K562 (cell line): ENCODE data around the gene ATP6V1F. TPM values are rescaled to one million over a fixed set of nuclear protein-coding genes. Genes with fewer than 3 reads are reported as not detected.

Experiments used
- C11orf30 ChIP-seq: fragments of 450-650 bp; IDR thresholded peaks from 2 replicates; pipeline ENCODE4 v1.6.1; 2016; ENCODE audit warnings: low read depth, mild to moderate bottlenecking
- CREB1 ChIP-seq, 2 experiments: sonication (generic) in 1 of 2; formaldehyde crosslinking in 1 of 2; IDR thresholded peaks; 2 replicates each; pipeline versions ENCODE4 v1.6.1 to v1.8.0; 2012 to 2022; ENCODE audit warnings: inconsistent platforms in 1 of 2, mild to moderate bottlenecking in 1 of 2, missing genetic modification reagents in 1 of 2, moderate library complexity in 1 of 2
- KDM5B ChIP-seq: fragments of 200-600 bp; sonication (generic); IDR thresholded peaks from 2 replicates; pipeline ENCODE4 v1.6.1; 2012; ENCODE audit warnings: low read depth, mild to moderate bottlenecking, moderate library complexity, low read length, control low read depth, inconsistent platforms; ENCODE audit not compliant: insufficient replicate concordance
- NCOA4 ChIP-seq: fragments of 450-650 bp; IDR thresholded peaks from 2 replicates; pipeline ENCODE4 v1.6.1; 2018; ENCODE audit warnings: mild to moderate bottlenecking; ENCODE audit not compliant: partially characterized antibody
- OTX1 ChIP-seq: fragments of 450-650 bp; formaldehyde crosslinking; IDR thresholded peaks from 2 replicates; pipeline ENCODE4 v1.4.0; 2022; ENCODE audit warnings: mild to moderate bottlenecking
- PRPF4 ChIP-seq: fragments of 200-400 bp; formaldehyde crosslinking; IDR thresholded peaks from one replicate; pipeline ENCODE4 v1.6.1; 2017; ENCODE audit warnings: low read length, low read depth, mild to moderate bottlenecking; ENCODE audit not compliant: insufficient read depth, poor library complexity, severe bottlenecking
- RBM34 ChIP-seq: fragments of 200-400 bp; formaldehyde crosslinking; IDR thresholded peaks from 2 replicates; pipeline ENCODE4 v1.6.1; 2018; ENCODE audit warnings: low read length, borderline replicate concordance; ENCODE audit not compliant: insufficient read depth
- SNIP1 ChIP-seq: fragments of 450-650 bp; IDR thresholded peaks from 2 replicates; pipeline ENCODE4 v1.7.1; 2017; ENCODE audit warnings: low read depth, mild to moderate bottlenecking
- SP1 ChIP-seq: sonication (generic); formaldehyde crosslinking; IDR thresholded peaks from 2 replicates; pipeline ENCODE4 v1.8.1; 2022; ENCODE audit warnings: mild to moderate bottlenecking, missing genetic modification reagents
- SPI1 ChIP-seq: IDR thresholded peaks from 2 replicates; pipeline ENCODE4 v1.6.1; 2011; ENCODE audit warnings: low read depth, low read length, control low read depth, borderline replicate concordance
- TOE1 ChIP-seq, 2 experiments: fragments of 450-650 bp in 1 of 2; sonication (generic) in 1 of 2; formaldehyde crosslinking in 1 of 2; IDR thresholded peaks; 2 replicates each; pipeline versions ENCODE4 v1.7.1 to v1.8.0; 2016 to 2022; ENCODE audit warnings: borderline replicate concordance in 2 of 2, mild to moderate bottlenecking in 2 of 2, antibody characterized with exemption in 1 of 2, inconsistent platforms in 1 of 2, low read depth in 1 of 2, missing genetic modification reagents in 1 of 2, moderate library complexity in 1 of 2
- XRCC4 ChIP-seq: IDR thresholded peaks from one replicate; pipeline ENCODE4 v1.6.1; 2011; ENCODE audit not compliant: insufficient read depth, insufficient read length; ENCODE audit errors: extremely low read depth
- ZNF324 ChIP-seq: fragments of 250-450 bp; sonication (Bioruptor Pico); IDR thresholded peaks from 2 replicates; pipeline ENCODE4 v1.4.0; 2020; ENCODE audit warnings: mild to moderate bottlenecking
- ZSCAN32 ChIP-seq: fragments of 450-650 bp; formaldehyde crosslinking; IDR thresholded peaks from 2 replicates; pipeline ENCODE4 v1.4.0; 2020; ENCODE audit warnings: mild to moderate bottlenecking, moderate library complexity
- polyA plus RNA-seq, 8 experiments: library from polyadenylated mRNA; depleted of rRNA in 4 of 8; stranded (reverse) in 5 of 8; unstranded in 3 of 8; fragments of >200 nt; fragmentation: Nextera tagmentation in 2 of 8; fragmentation: Illumina TruSeq in 1 of 8; extraction: Ambion mirVana in 2 of 8; extraction: Trizol in 1 of 8; gene quantifications; 2 replicates each; pipeline versions ENCODE4 v1.2.1 to v1.2.3, GENCODE V29; 2011 to 2014; ENCODE audit warnings: inconsistent platforms in 1 of 8, missing spikeins in 1 of 8
- total RNA-seq, 7 experiments: library from RNA; depleted of rRNA in 6 of 7; stranded (reverse); fragments of >200 nt in 6 of 7; fragmentation: Illumina TruSeq in 2 of 7; extraction: Trizol in 2 of 7; gene quantifications; 2 replicates each; pipeline versions ENCODE4 v1.2.1 to v1.2.3, GENCODE V29; 2011 to 2021; ENCODE audit warnings: low replicate concordance in 1 of 7
- TF ChIP-seq, protein P1 (sequence below): fragments of 450-650 bp; formaldehyde crosslinking; IDR thresholded peaks from 2 replicates; pipeline ENCODE4 v1.4.0; 2022; ENCODE audit warnings: missing genetic modification characterization
- TF ChIP-seq, protein P2 (sequence below): IDR thresholded peaks from 3 replicates; pipeline ENCODE4 v1.6.1; 2011; ENCODE audit warnings: borderline replicate concordance, mild to moderate bottlenecking, moderate library complexity; ENCODE audit not compliant: insufficient read length; ENCODE audit errors: extremely low read depth
- TF ChIP-seq, protein P3 (sequence below), 2 experiments: fragments of 150-350 bp in 1 of 2; IDR thresholded peaks; 2 replicates each; pipeline ENCODE4 v1.6.1; 2012 to 2016; ENCODE audit warnings: low read depth in 2 of 2, low read length in 2 of 2, mild to moderate bottlenecking in 1 of 2, moderate library complexity in 1 of 2

Gene ATP6V1F
- total and polyA plus RNA-seq, 9 of the 15 experiments (the other 6 are each of a cell fraction or from before 2014, with no cell fraction given): 206 to 1,123 (median 542) TPM

DNA sequence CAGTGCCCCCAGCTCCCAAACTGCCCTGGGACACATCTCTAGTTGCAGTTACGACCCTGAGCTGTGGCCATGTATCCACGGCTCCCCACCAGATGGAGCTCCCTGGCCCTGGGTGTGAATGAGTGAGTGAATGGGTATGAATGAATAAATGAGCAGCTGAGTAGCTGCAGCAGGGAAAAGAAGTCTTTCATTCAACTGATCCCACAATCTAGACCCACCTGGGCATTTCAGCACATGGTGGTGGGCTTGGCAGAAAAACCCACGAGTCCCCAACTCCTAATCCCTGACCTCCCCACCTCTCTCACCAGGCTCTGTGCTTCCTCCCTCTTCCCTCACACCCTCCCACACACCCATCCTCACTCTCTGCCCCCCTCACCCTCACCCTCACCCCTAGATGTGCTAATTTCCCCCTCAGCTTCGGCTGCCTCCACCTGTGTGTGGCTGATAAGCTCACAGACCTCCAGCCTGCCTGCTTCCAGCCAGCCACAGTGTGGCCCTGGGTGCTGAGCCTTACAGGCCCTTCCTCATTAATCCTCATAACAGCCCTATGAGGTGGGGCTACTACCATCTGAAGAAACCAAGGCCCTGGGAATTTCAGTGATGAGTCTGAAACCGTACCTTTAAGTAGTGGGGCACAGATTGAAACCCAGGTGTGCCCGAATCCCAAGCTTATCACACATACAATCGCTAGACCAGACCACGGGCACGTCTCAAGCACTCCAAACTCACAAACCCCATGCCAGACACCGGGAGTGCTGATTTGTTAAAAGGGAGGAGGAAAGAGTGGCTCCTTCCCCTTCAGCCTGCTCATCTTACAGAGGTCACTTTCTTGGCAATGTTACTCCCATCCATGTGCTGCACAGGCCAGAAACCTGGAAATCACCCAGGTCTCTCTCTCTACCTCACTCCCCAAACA is 2.2 kb upstream of the ATP6V1F start (continued):
- no peak for TF ChIP-seq XRCC4
- peak; percentile 90 for TF ChIP-seq SPI1
- TF ChIP-seq OTX1 (CRISPR knock-in tag): peak; percentile 98
- TF ChIP-seq ZNF324 (CRISPR knock-in tag): no peak
- TF ChIP-seq KDM5B: peak; percentile 36
- TF ChIP-seq, protein P1, sequence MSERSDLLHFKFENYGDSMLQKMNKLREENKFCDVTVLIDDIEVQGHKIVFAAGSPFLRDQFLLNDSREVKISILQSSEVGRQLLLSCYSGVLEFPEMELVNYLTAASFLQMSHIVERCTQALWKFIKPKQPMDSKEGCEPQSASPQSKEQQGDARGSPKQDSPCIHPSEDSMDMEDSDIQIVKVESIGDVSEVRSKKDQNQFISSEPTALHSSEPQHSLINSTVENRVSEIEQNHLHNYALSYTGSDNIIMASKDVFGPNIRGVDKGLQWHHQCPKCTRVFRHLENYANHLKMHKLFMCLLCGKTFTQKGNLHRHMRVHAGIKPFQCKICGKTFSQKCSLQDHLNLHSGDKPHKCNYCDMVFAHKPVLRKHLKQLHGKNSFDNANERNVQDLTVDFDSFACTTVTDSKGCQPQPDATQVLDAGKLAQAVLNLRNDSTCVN (CRISPR knock-in tag): peak; percentile 89; the same call in 1 of the 2 replicates
- TF ChIP-seq, protein P2, sequence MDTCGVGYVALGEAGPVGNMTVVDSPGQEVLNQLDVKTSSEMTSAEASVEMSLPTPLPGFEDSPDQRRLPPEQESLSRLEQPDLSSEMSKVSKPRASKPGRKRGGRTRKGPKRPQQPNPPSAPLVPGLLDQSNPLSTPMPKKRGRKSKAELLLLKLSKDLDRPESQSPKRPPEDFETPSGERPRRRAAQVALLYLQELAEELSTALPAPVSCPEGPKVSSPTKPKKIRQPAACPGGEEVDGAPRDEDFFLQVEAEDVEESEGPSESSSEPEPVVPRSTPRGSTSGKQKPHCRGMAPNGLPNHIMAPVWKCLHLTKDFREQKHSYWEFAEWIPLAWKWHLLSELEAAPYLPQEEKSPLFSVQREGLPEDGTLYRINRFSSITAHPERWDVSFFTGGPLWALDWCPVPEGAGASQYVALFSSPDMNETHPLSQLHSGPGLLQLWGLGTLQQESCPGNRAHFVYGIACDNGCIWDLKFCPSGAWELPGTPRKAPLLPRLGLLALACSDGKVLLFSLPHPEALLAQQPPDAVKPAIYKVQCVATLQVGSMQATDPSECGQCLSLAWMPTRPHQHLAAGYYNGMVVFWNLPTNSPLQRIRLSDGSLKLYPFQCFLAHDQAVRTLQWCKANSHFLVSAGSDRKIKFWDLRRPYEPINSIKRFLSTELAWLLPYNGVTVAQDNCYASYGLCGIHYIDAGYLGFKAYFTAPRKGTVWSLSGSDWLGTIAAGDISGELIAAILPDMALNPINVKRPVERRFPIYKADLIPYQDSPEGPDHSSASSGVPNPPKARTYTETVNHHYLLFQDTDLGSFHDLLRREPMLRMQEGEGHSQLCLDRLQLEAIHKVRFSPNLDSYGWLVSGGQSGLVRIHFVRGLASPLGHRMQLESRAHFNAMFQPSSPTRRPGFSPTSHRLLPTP: no peak
- 0 out of 2 replicates have a peak, but pooled peaks have one; percentile 40 for TF ChIP-seq ZSCAN32 (CRISPR knock-in tag)
- TF ChIP-seq PRPF4: no peak
- TF ChIP-seq TOE1 (IDR thresholded peaks at IDR 0.05; ENCODE audit: borderline replicate concordance): peak; percentile 76
- TF ChIP-seq TOE1 (CRISPR knock-in tag; IDR thresholded peaks at IDR 0.05; ENCODE audit: borderline replicate concordance, low read depth): 0 out of 2 replicates have a peak, but pooled peaks have one; percentile 69
- TF ChIP-seq CREB1 (IDR thresholded peaks at IDR 0.05): peak; percentile 73
- TF ChIP-seq CREB1 (CRISPR knock-in tag; IDR thresholded peaks at IDR 0.05): peak; percentile 6; the same call in 1 of the 2 replicates
- no peak for TF ChIP-seq SNIP1
- no peak for TF ChIP-seq RBM34
- TF ChIP-seq NCOA4: peak; percentile 74
- TF ChIP-seq, protein P3, sequence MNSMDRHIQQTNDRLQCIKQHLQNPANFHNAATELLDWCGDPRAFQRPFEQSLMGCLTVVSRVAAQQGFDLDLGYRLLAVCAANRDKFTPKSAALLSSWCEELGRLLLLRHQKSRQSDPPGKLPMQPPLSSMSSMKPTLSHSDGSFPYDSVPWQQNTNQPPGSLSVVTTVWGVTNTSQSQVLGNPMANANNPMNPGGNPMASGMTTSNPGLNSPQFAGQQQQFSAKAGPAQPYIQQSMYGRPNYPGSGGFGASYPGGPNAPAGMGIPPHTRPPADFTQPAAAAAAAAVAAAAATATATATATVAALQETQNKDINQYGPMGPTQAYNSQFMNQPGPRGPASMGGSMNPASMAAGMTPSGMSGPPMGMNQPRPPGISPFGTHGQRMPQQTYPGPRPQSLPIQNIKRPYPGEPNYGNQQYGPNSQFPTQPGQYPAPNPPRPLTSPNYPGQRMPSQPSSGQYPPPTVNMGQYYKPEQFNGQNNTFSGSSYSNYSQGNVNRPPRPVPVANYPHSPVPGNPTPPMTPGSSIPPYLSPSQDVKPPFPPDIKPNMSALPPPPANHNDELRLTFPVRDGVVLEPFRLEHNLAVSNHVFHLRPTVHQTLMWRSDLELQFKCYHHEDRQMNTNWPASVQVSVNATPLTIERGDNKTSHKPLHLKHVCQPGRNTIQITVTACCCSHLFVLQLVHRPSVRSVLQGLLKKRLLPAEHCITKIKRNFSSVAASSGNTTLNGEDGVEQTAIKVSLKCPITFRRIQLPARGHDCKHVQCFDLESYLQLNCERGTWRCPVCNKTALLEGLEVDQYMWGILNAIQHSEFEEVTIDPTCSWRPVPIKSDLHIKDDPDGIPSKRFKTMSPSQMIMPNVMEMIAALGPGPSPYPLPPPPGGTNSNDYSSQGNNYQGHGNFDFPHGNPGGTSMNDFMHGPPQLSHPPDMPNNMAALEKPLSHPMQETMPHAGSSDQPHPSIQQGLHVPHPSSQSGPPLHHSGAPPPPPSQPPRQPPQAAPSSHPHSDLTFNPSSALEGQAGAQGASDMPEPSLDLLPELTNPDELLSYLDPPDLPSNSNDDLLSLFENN (IDR thresholded peaks at IDR 0.05; ENCODE audit: low read depth in 2 of 2, low read length in 2 of 2): peak in 1 of 2 experiments; percentile 82; a peak in 2 of 4 replicates
- peak; percentile 77 for TF ChIP-seq SP1 (CRISPR knock-in tag)
- TF ChIP-seq C11orf30: no peak
